HEK293 (cell line): ENCODE data around the gene RAE1.

Source experiments
- CTCF ChIP-seq: fragments of 450-650 bp; formaldehyde crosslinking; IDR thresholded peaks from 2 replicates; pipeline ENCODE4 v1.5.1; 2016; ENCODE audit warnings: missing biosample characterization, missing genetic modification characterization
- ZNF416 ChIP-seq: fragments of 450-650 bp; formaldehyde crosslinking; IDR thresholded peaks from 2 replicates; pipeline ENCODE4 v1.5.1; 2016; ENCODE audit warnings: missing biosample characterization, missing genetic modification characterization
- ZNF830 ChIP-seq: fragments of 450-650 bp; IDR thresholded peaks from 2 replicates; pipeline ENCODE4 v1.5.0; 2018; ENCODE audit warnings: missing biosample characterization, missing genetic modification characterization, low read depth, mild to moderate bottlenecking, moderate library complexity
- TF ChIP-seq, protein P1 (sequence below): sonication (generic); formaldehyde crosslinking; IDR thresholded peaks from 2 replicates; pipeline ENCODE4 v1.8.1; 2022; ENCODE audit warnings: mild to moderate bottlenecking, moderate library complexity, missing genetic modification reagents
- TF ChIP-seq, protein P2 (sequence below): fragments of 450-650 bp; formaldehyde crosslinking; IDR thresholded peaks from 2 replicates; pipeline ENCODE4 v1.5.1; 2016; ENCODE audit warnings: missing biosample characterization, missing genetic modification characterization

DNA sequence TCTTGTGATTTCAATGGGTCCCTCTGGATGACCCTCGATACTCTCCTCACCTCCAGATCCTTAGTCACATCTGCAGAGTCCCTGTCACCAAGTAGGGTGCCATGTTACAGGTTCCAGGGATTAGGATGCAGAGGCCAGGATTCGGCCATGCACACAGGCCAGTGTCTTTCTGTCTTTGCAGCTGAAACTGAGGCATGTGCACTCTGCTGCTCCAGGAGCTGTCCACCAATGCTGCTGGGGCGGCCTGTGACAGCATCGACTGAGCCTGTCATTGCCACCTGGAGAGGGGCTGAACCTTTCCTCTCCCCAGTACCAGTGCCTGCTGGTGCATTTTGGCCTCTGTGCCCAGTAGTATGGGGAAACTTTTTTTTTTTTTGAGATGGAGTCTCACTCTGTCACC is 35.7 kb downstream of the RAE1 start:
- TF ChIP-seq CTCF (tag by site-specific recombination): no peak
- TF ChIP-seq, protein P1, sequence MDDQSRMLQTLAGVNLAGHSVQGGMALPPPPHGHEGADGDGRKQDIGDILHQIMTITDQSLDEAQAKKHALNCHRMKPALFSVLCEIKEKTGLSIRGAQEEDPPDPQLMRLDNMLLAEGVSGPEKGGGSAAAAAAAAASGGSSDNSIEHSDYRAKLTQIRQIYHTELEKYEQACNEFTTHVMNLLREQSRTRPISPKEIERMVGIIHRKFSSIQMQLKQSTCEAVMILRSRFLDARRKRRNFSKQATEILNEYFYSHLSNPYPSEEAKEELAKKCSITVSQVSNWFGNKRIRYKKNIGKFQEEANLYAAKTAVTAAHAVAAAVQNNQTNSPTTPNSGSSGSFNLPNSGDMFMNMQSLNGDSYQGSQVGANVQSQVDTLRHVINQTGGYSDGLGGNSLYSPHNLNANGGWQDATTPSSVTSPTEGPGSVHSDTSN (CRISPR knock-in tag): no peak
- TF ChIP-seq, protein P2, sequence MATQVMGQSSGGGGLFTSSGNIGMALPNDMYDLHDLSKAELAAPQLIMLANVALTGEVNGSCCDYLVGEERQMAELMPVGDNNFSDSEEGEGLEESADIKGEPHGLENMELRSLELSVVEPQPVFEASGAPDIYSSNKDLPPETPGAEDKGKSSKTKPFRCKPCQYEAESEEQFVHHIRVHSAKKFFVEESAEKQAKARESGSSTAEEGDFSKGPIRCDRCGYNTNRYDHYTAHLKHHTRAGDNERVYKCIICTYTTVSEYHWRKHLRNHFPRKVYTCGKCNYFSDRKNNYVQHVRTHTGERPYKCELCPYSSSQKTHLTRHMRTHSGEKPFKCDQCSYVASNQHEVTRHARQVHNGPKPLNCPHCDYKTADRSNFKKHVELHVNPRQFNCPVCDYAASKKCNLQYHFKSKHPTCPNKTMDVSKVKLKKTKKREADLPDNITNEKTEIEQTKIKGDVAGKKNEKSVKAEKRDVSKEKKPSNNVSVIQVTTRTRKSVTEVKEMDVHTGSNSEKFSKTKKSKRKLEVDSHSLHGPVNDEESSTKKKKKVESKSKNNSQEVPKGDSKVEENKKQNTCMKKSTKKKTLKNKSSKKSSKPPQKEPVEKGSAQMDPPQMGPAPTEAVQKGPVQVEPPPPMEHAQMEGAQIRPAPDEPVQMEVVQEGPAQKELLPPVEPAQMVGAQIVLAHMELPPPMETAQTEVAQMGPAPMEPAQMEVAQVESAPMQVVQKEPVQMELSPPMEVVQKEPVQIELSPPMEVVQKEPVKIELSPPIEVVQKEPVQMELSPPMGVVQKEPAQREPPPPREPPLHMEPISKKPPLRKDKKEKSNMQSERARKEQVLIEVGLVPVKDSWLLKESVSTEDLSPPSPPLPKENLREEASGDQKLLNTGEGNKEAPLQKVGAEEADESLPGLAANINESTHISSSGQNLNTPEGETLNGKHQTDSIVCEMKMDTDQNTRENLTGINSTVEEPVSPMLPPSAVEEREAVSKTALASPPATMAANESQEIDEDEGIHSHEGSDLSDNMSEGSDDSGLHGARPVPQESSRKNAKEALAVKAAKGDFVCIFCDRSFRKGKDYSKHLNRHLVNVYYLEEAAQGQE (tag by site-specific recombination): 0 out of 2 replicates have a peak, but pooled peaks have one; percentile 24
- TF ChIP-seq ZNF416 (tag by site-specific recombination): no peak
- TF ChIP-seq ZNF830: no peak
